GM23338 (cell line): ENCODE measurements around the gene TNFSF13B. TPM values are rescaled to one million over a fixed set of nuclear protein-coding genes. Genes with fewer than 3 reads are reported as not detected.

Source experiments
- ATAC-seq: fragments of 200-7000 bp; cut with Tn5 transposase; 3 replicates; pipeline ENCODE4 v1.9.1; 2020
- DNase-seq: peaks from one replicate; pipeline ENCODE4 v3.0.0-alpha.2; 2015; ENCODE audit warnings: low spot score
- H2AFZ ChIP-seq: fragments of 200-600 bp; sonication (generic); 2 replicates; pipeline ENCODE4 v1.8.0; 2016; ENCODE audit warnings: antibody characterized with exemption, mild to moderate bottlenecking, moderate library complexity
- H3F3A ChIP-seq: fragments of 200-600 bp; sonication (generic); replicated peaks from 2 replicates; pipeline ENCODE4 v1.8.0; 2017; ENCODE audit warnings: antibody characterized with exemption, mixed run types, low read depth
- H3K27ac ChIP-seq: fragments of 200-600 bp; sonication (generic); 2 replicates; pipeline ENCODE4 v1.6.1; 2016; ENCODE audit warnings: low read depth
- H3K27me3 ChIP-seq: fragments of 200-600 bp; sonication (generic); 2 replicates; pipeline ENCODE4 v1.8.0; 2016; ENCODE audit warnings: mild to moderate bottlenecking, mixed run types, moderate library complexity; ENCODE audit not compliant: insufficient read depth
- H3K36me3 ChIP-seq: fragments of 200-600 bp; sonication (generic); 2 replicates; pipeline ENCODE4 v1.8.0; 2016; ENCODE audit warnings: mild to moderate bottlenecking; ENCODE audit not compliant: insufficient read depth
- H3K4me1 ChIP-seq: fragments of 200-600 bp; sonication (generic); 2 replicates; pipeline ENCODE4 v1.8.0; 2016; ENCODE audit warnings: mild to moderate bottlenecking, moderate library complexity; ENCODE audit not compliant: insufficient read depth
- H3K4me2 ChIP-seq: fragments of 200-600 bp; sonication (generic); 2 replicates; pipeline ENCODE4 v1.7.1; 2017; ENCODE audit warnings: mixed run types
- H3K4me3 ChIP-seq: fragments of 200-600 bp; sonication (generic); 2 replicates; pipeline ENCODE4 v1.6.1; 2016; ENCODE audit warnings: mixed run types
- H3K79me2 ChIP-seq: fragments of 200-600 bp; sonication (generic); replicated peaks from 2 replicates; pipeline ENCODE4 v1.8.0; 2017; ENCODE audit warnings: mild to moderate bottlenecking; ENCODE audit not compliant: insufficient read depth
- H3K9me2 ChIP-seq: fragments of 200-600 bp; sonication (generic); 2 replicates; pipeline ENCODE4 v1.8.0; 2017; ENCODE audit not compliant: insufficient read depth
- H4K20me1 ChIP-seq: fragments of 200-600 bp; sonication (generic); replicated peaks from 2 replicates; pipeline ENCODE4 v1.8.0; 2017; ENCODE audit warnings: mild to moderate bottlenecking; ENCODE audit not compliant: insufficient read depth
- H3K27ac Mint-ChIP-seq: 2 replicates; pipeline ENCODE4 v1.8.0; 2020; ENCODE audit warnings: inconsistent platforms, mild to moderate bottlenecking, moderate library complexity, mixed read lengths
- H3K27me3 Mint-ChIP-seq: 3 replicates; pipeline ENCODE4 v1.8.0; 2022; ENCODE audit warnings: low read depth, mild to moderate bottlenecking, moderate library complexity, mixed read lengths, inconsistent platforms; ENCODE audit not compliant: insufficient read depth, poor library complexity
- H3K36me3 Mint-ChIP-seq: 3 replicates; pipeline ENCODE4 v1.8.0; 2021; ENCODE audit warnings: low read depth, mild to moderate bottlenecking, inconsistent platforms, moderate library complexity, mixed read lengths
- H3K4me1 Mint-ChIP-seq: 3 replicates; pipeline ENCODE4 v1.8.0; 2020; ENCODE audit warnings: mild to moderate bottlenecking, inconsistent platforms, mixed read lengths
- H3K4me3 Mint-ChIP-seq: 3 replicates; pipeline ENCODE4 v1.8.0; 2021; ENCODE audit warnings: moderate library complexity, mild to moderate bottlenecking, inconsistent platforms, mixed read lengths
- H3K9me3 Mint-ChIP-seq: 3 replicates; pipeline ENCODE4 v1.8.0; 2020; ENCODE audit warnings: moderate library complexity, mild to moderate bottlenecking, inconsistent platforms, mixed read lengths
- POLR2AphosphoS5 ChIP-seq: IDR thresholded peaks from 2 replicates; pipeline ENCODE4 v1.6.1; 2016; ENCODE audit warnings: antibody characterized with exemption, low read depth
- STAT1 ChIP-seq: IDR thresholded peaks from one replicate; pipeline ENCODE4 v1.6.1; 2016; ENCODE audit warnings: antibody characterized with exemption; ENCODE audit not compliant: unreplicated experiment
- ZNF114 ChIP-seq: fragments of 250-450 bp; sonication (Bioruptor Pico); IDR thresholded peaks from 2 replicates; pipeline ENCODE4 v1.5.0; 2020; ENCODE audit warnings: mild to moderate bottlenecking, moderate library complexity
- polyA plus RNA-seq: library from polyadenylated mRNA; unstranded; fragments of >200 nt; fragmentation: Nextera tagmentation; extraction: Ambion mirVana; gene quantifications from 2 replicates; pipeline ENCODE4 v1.2.1, GENCODE V29; 2016
- total RNA-seq: library from RNA; depleted of rRNA; stranded (reverse); fragments of >200 nt; shearing (Covaris generic); gene quantifications from 2 replicates; pipeline ENCODE4 v1.2.3, GENCODE V29; 2014
- TF ChIP-seq, protein P1 (sequence below): IDR thresholded peaks from one replicate; pipeline ENCODE4 v1.6.1; 2018; ENCODE audit warnings: antibody characterized with exemption; ENCODE audit not compliant: unreplicated experiment
- TF ChIP-seq, protein P2 (sequence below): fragments of 250-450 bp; sonication (Bioruptor Pico); IDR thresholded peaks from 2 replicates; pipeline ENCODE4 v1.5.0; 2020; ENCODE audit warnings: mild to moderate bottlenecking, moderate library complexity
- TF ChIP-seq, protein P3 (sequence below): IDR thresholded peaks from 2 replicates; pipeline ENCODE4 v1.6.1; 2016; ENCODE audit warnings: antibody characterized with exemption
- TF ChIP-seq, protein P4 (sequence below), 2 experiments: fragments of 200-600 bp in 1 of 2; sonication (generic) in 1 of 2; conservative IDR thresholded peaks; 2 replicates each; pipeline versions ENCODE4 v1.5.1 to v1.6.1; 2016 to 2017; ENCODE audit warnings: antibody characterized with exemption in 2 of 2, low read depth in 2 of 2, mild to moderate bottlenecking in 2 of 2, moderate library complexity in 1 of 2

Gene TNFSF13B
- total and polyA plus RNA-seq, 2 experiments from 2014 or later: 0.10 to 0.55 TPM

DNA sequence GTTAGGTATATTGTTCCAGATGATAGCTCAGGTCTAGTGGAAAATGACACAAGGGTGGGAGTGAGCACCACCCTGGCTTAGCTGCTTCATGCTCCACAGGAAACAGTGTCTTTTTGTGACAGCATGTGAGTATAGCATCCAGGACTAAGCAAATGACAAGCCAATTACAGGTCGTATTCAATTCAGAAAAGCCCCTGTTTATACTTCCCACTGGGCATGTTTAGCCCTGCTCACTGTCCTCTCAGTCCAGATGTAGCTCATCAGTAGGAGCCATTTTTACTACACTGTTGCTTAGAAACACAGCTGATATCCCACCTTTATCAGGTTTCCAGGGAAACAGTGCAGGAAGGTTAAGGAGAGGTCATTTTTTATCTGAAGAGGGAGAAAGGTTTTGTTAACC lies 43.3 kb upstream of the TNFSF13B start (continued):
- TF ChIP-seq, protein P1, sequence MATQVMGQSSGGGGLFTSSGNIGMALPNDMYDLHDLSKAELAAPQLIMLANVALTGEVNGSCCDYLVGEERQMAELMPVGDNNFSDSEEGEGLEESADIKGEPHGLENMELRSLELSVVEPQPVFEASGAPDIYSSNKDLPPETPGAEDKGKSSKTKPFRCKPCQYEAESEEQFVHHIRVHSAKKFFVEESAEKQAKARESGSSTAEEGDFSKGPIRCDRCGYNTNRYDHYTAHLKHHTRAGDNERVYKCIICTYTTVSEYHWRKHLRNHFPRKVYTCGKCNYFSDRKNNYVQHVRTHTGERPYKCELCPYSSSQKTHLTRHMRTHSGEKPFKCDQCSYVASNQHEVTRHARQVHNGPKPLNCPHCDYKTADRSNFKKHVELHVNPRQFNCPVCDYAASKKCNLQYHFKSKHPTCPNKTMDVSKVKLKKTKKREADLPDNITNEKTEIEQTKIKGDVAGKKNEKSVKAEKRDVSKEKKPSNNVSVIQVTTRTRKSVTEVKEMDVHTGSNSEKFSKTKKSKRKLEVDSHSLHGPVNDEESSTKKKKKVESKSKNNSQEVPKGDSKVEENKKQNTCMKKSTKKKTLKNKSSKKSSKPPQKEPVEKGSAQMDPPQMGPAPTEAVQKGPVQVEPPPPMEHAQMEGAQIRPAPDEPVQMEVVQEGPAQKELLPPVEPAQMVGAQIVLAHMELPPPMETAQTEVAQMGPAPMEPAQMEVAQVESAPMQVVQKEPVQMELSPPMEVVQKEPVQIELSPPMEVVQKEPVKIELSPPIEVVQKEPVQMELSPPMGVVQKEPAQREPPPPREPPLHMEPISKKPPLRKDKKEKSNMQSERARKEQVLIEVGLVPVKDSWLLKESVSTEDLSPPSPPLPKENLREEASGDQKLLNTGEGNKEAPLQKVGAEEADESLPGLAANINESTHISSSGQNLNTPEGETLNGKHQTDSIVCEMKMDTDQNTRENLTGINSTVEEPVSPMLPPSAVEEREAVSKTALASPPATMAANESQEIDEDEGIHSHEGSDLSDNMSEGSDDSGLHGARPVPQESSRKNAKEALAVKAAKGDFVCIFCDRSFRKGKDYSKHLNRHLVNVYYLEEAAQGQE: no peak
- no peak for TF ChIP-seq STAT1

DNA sequence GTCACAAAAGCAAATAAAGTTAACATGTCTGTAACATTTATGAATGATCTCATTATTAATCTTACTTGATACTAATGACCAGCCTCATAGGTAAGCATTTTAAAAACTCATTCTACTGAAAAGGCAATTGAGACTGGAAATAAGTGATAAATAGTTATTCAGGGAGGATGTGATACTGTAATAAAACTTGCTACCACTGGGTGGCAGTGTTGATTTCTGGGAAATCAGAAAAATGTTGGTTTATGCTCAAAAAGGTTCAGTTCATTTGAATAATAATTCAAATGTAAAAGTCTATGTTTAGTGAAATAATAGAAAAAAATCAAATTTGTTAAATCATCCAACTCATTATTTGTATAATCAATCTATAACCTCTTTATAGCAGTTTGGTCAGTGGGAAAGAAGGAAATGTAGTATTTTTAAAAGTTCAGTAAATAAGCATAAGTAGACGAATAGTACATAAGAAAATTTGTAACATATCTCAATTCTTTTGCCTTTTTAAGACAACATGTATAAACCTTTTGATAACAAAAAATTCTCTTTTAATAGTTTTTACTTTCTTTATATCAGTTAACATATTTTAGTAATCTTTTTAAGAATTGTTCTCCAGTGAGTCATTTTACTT lies 41.8 kb upstream of the TNFSF13B start:
- Mint-ChIP-seq H3K4me3 (no peak overlapping the region), H3K9me3 (no peaks in the 10 kb centered on the region), H3K36me3 (no peaks in the 10 kb centered on the region), H3K27me3 (no peaks in the 10 kb centered on the region), H3K4me1 (no peaks in the 10 kb centered on the region; the same call in 2 of the 3 replicates), H3K27ac (no peak overlapping the region)
- H3K4me1 ChIP-seq: 0 out of 2 replicates have a peak, but pooled peaks cover 3% of the 10 kb centered on the region
- H3K27ac ChIP-seq: no peak overlapping the region
- no peaks in the 10 kb centered on the region for H3F3A ChIP-seq
- TF ChIP-seq, protein P2, sequence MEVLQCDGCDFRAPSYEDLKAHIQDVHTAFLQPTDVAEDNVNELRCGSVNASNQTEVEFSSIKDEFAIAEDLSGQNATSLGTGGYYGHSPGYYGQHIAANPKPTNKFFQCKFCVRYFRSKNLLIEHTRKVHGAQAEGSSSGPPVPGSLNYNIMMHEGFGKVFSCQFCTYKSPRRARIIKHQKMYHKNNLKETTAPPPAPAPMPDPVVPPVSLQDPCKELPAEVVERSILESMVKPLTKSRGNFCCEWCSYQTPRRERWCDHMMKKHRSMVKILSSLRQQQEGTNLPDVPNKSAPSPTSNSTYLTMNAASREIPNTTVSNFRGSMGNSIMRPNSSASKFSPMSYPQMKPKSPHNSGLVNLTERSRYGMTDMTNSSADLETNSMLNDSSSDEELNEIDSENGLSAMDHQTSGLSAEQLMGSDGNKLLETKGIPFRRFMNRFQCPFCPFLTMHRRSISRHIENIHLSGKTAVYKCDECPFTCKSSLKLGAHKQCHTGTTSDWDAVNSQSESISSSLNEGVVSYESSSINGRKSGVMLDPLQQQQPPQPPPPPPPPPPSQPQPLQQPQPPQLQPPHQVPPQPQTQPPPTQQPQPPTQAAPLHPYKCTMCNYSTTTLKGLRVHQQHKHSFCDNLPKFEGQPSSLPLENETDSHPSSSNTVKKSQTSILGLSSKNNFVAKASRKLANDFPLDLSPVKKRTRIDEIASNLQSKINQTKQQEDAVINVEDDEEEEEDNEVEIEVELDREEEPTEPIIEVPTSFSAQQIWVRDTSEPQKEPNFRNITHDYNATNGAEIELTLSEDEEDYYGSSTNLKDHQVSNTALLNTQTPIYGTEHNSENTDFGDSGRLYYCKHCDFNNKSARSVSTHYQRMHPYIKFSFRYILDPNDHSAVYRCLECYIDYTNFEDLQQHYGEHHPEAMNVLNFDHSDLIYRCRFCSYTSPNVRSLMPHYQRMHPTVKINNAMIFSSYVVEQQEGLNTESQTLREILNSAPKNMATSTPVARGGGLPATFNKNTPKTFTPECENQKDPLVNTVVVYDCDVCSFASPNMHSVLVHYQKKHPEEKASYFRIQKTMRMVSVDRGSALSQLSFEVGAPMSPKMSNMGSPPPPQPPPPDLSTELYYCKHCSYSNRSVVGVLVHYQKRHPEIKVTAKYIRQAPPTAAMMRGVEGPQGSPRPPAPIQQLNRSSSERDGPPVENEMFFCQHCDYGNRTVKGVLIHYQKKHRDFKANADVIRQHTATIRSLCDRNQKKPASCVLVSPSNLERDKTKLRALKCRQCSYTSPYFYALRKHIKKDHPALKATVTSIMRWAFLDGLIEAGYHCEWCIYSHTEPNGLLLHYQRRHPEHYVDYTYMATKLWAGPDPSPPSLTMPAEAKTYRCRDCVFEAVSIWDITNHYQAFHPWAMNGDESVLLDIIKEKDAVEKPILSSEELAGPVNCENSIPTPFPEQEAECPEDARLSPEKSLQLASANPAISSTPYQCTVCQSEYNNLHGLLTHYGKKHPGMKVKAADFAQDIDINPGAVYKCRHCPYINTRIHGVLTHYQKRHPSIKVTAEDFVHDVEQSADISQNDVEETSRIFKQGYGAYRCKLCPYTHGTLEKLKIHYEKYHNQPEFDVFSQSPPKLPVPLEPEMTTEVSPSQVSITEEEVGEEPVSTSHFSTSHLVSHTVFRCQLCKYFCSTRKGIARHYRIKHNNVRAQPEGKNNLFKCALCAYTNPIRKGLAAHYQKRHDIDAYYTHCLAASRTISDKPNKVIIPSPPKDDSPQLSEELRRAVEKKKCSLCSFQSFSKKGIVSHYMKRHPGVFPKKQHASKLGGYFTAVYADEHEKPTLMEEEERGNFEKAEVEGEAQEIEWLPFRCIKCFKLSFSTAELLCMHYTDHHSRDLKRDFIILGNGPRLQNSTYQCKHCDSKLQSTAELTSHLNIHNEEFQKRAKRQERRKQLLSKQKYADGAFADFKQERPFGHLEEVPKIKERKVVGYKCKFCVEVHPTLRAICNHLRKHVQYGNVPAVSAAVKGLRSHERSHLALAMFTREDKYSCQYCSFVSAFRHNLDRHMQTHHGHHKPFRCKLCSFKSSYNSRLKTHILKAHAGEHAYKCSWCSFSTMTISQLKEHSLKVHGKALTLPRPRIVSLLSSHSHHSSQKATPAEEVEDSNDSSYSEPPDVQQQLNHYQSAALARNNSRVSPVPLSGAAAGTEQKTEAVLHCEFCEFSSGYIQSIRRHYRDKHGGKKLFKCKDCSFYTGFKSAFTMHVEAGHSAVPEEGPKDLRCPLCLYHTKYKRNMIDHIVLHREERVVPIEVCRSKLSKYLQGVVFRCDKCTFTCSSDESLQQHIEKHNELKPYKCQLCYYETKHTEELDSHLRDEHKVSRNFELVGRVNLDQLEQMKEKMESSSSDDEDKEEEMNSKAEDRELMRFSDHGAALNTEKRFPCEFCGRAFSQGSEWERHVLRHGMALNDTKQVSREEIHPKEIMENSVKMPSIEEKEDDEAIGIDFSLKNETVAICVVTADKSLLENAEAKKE (CRISPR knock-in tag): no peak
- TF ChIP-seq ZNF114 (CRISPR knock-in tag) (no peak), POLR2AphosphoS5 (no peak)
- TF ChIP-seq, protein P3, sequence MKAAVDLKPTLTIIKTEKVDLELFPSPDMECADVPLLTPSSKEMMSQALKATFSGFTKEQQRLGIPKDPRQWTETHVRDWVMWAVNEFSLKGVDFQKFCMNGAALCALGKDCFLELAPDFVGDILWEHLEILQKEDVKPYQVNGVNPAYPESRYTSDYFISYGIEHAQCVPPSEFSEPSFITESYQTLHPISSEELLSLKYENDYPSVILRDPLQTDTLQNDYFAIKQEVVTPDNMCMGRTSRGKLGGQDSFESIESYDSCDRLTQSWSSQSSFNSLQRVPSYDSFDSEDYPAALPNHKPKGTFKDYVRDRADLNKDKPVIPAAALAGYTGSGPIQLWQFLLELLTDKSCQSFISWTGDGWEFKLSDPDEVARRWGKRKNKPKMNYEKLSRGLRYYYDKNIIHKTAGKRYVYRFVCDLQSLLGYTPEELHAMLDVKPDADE: no peak
- TF ChIP-seq, protein P4, sequence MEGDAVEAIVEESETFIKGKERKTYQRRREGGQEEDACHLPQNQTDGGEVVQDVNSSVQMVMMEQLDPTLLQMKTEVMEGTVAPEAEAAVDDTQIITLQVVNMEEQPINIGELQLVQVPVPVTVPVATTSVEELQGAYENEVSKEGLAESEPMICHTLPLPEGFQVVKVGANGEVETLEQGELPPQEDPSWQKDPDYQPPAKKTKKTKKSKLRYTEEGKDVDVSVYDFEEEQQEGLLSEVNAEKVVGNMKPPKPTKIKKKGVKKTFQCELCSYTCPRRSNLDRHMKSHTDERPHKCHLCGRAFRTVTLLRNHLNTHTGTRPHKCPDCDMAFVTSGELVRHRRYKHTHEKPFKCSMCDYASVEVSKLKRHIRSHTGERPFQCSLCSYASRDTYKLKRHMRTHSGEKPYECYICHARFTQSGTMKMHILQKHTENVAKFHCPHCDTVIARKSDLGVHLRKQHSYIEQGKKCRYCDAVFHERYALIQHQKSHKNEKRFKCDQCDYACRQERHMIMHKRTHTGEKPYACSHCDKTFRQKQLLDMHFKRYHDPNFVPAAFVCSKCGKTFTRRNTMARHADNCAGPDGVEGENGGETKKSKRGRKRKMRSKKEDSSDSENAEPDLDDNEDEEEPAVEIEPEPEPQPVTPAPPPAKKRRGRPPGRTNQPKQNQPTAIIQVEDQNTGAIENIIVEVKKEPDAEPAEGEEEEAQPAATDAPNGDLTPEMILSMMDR (conservative IDR thresholded peaks at IDR 0.05; ENCODE audit: low read depth in 2 of 2): peak; percentile 57 to 92
- H3K36me3 ChIP-seq: no peaks in the 10 kb centered on the region
- peaks cover 60% of the 10 kb centered on the region for H3K79me2 ChIP-seq
- H3K27me3 ChIP-seq: no peaks in the 10 kb centered on the region
- 0 out of 2 replicates have a peak, but pooled peaks cover 6% of the 10 kb centered on the region for H4K20me1 ChIP-seq
- H3K9me2 ChIP-seq: no peaks in the 10 kb centered on the region
- H2AFZ ChIP-seq: no peak overlapping the region
- no peak for ATAC-seq
- H3K4me3 ChIP-seq: no peak overlapping the region
- peak; percentile 43 for DNase-seq
- no peak overlapping the region for H3K4me2 ChIP-seq
